HT1080 (cell line): ENCODE measurements around the gene OPCML. TPM values are rescaled to one million over a fixed set of nuclear protein-coding genes. Genes with fewer than 3 reads are reported as not detected.
A peak's percentile ranks its signal among the peaks of the same experiment; 100 is the strongest.

Experiments
- DNase-seq: peaks from one replicate; pipeline ENCODE4 v3.0.0-alpha.2; 2015; ENCODE audit warnings: low read depth
- total RNA-seq: library from RNA; depleted of rRNA; stranded (reverse); fragments of >200 nt; shearing (Covaris generic); gene quantifications from 2 replicates; pipeline ENCODE4 v1.2.3, GENCODE V29; 2014

OPCML gene
- total RNA-seq, 1 experiment from 2014 or later = 0.13 TPM

DNA sequence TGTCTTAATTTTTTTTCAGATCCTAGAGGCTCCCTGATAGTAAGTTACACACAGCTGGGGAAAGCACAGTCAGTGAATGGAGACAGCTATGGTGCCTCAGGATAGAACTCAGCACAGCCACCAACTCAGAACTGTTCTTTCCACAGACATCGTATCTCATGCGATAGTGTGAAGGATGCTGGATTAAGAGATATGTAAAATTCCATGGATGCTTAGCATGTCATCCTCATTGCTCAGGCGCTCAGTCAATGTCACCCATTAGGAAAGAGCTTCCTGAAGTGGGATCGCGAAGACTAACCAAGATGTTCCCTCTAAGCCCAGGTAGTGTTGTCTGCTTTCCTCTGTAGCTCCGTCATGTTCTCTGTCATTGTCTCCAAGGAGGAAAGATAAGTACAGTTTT lies 1000.4 kb downstream of the OPCML start:
- DNase-seq = no peak

DNA sequence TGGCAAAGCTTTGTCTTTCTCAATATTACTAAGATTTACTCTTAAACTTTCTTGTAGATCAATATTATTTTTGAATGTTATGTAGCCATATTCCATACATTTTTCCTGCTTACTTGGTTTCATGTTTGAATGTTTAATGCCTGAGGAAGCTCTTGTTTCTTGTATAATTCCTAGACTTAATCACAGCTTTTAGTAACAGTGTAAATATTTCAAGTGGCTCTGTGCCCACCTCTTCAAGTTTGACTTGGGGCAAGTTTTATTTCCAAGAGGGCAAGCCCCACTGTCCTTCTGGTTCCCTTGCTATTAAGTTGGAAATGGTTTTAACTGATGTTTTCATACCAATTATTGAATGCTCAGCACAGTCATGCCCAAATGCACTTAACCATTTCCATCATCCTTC lies 1004.1 kb downstream of the OPCML start:
- DNase-seq = no peak

DNA sequence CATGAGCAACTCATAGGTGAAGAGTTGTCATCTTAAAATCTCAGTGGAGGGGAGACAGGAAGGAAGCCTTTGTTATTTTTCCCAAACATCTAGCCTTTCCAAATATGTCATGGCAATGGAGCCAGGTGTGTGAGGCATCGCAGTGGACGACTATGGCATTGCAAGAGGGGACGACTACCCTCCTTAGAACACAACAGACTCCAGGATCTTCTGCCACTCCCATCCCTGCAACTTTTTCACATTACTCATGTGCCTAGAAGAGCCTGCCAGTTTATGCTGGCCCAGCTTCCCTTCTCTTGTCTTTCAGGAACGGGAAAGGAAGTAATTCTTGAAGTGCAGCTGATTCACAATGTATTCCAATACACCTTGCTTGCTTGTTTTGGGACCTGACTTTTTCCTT lies 1008.4 kb downstream of the OPCML start:
- peak; percentile 56 for DNase-seq

DNA sequence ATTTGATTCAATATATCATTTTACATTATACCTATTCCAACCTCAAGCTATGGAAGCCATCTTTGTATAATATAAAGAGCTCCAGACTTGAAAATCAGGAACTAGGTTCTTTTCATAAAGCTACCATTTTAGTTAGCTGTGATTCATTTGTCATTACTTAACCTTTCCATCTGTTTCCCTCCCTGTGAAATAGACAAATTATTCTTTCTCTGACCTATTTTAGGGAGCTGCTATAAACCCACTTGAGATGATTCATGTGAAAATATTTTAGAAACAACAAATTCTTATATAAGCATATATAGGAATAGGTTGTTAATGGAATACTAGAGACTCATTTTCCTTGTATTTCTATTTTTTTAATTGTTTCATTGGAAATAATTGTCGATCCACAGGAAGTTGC lies 1012.1 kb downstream of the OPCML start:
- DNase-seq = no peak

DNA sequence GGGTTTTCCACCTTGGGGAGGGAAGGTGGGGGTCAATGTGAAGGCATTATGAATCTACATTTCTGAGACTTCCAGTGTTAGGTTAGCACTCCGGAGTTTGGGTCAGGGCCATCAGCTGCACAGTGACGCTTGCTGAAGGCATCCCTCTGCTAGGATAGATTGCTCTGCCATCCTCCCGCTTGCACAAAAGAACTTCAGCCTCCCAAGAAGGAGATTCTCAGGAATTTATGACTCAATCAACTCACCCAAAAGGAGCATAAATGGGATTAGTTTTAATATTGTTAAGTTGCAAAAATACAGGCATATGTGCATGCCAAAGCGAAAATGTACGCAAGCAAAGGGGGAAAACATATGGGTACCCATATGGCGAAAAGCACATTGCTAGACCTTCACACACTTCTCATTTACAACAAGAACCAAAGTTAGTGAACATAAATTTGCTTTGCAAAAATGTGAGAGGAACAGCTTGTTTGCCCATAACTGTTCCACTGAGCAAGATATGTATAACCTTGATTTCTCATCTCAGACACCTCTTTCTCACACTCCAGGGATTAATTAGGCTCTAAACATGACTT lies 1013.0 kb downstream of the OPCML start:
- DNase-seq = no peak

DNA sequence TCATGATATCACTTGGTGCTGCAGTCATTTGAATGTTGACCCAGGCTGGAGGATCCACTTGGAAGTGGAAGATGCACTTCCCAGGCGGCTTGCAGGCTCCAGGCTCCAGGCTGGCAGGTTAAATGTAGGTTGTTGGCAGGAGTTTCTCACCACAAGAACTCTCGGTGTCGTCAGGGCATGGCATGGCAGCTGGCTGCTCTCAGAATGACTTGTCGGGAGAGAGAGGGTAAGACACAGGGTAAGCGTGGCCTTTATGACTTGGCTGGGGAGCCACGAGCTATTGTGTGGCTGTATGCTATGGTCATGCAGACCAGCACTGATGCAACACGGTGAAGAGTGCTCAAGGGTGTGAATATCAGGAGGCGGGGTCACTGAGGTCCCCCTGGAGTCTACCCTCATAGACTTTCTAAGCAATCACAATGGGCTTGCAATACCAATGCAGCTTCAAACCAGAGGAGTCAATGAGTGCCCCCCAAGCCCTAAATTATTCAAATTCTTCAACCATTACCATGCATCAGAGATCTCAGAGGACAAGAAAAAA lies 1027.7 kb downstream of the OPCML start:
- DNase-seq = no peak

DNA sequence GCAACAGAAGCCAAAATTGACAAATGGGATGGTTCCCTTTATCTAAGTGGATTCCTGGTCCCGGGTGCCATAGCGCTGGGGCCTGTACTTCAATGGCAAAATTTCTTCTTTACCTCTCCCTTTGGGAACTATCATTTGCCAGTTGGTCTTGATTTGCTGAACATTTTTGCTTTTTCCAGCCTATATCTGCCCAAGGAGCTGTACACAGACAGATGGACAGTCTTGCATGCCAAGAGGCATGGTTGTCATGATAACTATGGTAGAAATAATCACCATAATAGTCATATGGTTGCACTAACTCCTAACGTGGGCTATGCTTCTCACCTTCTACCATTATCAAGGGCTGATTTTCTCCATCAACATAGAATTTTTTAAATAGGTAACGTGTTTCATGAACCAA lies 1030.9 kb downstream of the OPCML start:
- DNase-seq = no peak

DNA sequence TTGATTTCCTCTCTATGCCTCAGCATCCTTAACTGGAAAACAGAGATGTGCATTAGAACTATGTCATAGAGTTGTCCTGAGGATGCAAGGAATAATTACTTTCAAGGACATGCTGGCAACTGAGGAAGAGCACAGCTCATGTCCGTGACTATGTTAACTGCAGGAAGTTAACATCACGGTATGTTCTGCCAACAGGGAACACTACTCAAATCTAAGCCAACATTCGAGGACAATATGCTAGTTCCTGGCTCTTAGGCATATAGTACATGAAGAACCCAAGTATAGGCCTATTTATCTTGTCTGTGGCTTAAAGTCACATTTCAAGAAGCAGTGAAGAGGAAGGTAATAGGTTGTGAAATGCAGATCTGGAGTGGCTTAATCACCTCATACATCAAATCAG lies 1032.6 kb downstream of the OPCML start:
- DNase-seq = no peak

DNA sequence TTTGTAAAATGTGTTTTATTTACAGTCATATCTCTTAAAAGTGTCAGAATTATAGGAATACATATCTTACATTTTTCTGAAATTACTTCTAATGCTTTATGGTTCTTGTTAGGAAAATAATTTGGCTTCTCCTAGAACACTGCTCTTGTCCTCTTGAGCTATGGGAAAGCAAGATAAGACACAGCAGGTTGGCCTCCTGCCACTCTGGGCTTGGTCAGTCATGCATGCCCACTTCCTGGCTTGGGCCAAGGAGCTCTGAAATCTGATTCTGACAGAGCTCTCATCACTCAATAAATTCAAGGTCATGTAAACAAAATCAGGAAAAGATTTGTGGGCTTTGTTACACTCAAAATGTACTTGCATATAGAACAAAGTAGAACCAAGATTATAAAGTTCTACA lies 1036.0 kb downstream of the OPCML start:
- peak; percentile 57 for DNase-seq

DNA sequence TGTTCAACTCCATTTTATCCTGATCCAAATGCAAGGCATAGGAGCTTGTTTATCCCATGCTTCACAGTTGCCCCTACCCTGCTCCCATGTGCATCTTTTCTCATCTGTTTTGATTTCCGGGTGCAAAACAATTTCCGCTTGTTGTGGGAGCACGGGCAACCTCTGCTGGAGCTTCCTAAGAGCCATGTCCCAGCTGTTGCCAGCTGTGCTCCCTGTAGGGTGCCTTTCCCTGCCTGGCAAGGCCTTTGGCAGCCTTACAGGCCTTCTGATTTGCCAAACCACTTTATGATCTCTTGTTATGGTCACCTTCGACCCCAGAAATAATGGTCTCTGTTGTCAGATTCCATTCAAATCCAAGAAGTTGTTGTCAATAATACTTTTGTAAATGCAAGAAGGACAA lies 1038.5 kb downstream of the OPCML start:
- DNase-seq = no peak

DNA sequence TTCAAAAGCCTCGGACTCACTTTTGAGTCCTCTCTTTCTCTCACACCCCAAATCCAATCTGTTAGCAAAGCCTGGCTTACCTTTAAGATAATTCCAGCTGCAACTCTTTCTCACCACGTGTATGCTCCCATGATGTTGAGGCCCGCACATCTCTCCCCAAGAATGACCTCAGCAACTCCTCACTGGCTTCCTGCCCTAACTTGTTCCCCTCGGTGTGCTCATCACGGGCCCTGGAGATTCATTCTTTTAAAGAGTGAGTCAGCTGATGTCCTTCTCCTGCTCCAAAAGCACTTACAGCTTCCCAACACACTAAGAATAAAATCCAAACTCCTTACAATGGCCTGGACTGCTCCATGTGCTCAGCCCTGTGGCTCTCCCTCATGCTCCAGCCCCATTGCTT lies 1041.3 kb downstream of the OPCML start:
- peak; percentile 39 for DNase-seq

DNA sequence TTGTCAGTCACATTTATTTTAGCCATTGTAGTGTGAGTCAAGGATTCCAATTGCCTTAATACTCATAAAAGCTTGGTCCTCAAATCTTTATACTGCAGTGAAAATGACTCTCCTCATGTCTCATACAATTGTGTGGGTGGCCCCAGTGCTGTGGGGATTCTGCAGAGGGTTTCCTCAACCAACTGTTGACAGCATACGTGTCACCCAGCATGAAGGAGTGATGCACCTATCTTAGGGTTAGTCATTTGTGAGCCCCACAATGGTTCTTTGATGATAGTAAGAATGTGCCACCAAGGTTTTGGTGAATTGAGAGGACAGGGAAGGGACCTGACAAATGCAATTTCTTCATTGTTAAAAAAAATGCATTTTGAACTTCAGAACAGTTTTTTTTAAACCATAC lies 1046.2 kb downstream of the OPCML start:
- DNase-seq = no peak

DNA sequence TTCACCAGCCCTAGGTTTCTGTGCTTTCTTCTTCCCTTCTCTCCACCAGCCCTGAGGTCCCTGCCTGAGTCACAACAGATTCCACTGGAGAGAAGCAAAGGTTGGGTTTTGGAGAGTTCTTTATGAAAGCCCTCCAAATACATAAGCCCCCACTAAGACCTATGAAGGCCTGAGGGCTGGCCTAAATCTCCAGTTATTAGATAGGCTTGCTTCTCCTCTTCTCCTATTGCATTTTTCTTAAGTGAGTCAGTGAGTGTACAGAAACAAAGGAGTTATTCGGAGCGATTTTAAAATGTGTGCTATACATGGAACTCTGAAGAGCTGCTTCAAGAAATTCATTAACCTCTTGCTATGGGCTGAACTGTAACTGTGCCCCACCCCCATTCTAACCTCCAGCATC lies 1057.3 kb downstream of the OPCML start:
- DNase-seq = peak; percentile 45

DNA sequence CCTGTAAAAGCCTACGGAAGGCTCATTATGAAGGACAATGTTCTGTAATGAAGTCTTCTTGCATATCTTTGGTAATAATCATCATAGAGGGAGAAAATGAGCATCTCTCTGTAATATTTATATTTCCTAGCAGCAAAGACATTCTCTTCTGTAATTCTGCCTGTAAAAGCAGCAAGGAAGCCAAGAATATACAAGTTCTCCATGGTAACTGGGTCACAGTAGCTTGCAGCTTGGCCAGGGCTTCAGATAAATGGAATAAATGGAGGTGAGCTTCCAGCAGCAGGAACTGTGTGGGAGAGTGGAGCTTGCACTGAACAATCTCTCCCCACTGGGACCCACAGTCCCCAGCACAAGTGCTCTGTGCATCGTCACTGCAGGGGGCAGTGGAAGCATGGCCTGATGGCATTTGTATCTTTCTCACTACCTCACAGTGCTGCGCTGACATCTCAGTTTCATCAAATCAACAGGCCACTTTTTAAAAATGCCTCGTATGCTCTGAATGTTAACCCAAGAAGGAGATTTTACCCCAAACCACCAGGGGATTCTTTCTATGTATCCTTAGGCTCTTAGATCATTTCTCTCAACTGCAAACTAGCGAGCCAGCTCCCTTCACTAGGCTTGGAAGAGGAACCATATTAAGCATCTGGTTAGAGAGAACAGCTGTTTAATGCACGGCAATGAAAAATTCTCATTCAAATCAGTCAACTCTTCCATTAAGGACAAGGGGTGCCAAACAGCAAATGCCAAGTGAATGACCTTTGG lies 1059.7 kb downstream of the OPCML start:
- DNase-seq = no peak

DNA sequence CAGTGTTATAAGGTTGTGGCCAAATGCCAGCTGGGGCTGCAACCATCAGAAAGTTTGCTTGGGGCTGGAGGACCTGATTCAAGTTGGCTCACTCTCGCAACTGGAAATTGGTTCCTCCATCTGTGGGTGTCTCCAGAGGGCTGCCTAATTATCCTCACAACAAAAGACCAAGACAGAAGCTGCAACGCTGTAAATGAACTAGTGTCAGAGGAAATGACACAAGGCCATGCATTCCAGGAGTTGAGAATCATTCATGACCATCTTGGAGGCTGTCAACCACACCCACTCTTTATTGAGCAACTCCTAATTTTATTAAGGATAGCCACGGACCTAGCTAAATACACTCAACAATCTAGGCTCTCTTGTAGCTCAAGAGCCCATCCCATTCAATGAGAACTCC lies 1060.8 kb downstream of the OPCML start:
- peak; percentile 73 for DNase-seq

DNA sequence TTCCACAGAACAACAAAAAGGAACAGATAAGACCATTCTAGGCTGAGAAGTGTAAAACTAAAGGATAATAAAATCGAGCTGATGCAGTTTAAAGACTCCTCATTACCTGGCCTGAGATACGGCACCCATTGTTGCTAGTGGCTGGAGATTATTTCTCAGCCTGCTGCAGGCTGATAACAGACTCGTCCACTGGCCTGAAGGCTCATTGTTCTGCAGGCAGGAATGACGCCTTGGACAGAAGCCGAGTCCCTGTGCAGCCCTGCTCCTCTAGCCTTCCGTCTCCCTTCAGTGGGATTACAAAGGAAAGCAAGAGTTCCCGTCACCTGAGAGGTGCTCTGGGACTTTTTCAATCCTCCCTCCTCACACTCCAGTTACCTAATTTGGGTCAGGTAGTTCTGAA lies 1065.3 kb downstream of the OPCML start:
- no peak for DNase-seq

DNA sequence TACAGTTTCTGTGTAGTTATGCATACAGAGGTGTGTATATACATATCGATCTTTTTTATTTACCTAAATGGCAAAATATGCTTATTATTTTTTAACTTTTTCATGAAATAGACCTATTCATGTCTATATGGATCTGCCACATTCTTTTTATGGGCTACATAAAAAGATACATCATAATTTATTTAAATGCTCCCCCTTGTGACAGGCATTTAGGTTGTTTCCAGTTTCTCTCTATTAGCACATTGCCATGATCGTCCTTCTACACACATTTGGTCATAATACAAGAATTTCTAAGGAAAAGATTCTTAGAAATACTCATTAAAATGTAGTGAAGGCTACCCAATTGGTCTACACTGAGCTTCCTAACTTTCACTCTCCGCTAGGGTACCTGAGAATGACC lies 1067.4 kb downstream of the OPCML start:
- no peak for DNase-seq

DNA sequence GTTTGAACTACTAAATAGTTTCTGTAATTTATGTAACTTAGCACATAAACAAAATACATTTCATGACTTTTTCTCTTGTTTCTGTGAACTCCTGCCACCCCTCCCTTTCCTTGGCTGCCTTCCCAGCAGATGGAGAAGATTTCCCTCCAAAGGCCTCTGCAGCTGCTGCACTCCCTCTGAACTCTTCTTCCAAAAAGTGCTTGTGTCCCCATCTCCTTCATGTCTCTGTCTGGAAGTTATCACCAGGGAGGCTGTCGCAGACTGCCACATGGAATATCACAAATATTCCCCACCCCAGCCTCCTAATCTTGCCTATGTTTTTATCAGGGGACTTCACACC lies 1068.3 kb downstream of the OPCML start:
- DNase-seq = no peak

DNA sequence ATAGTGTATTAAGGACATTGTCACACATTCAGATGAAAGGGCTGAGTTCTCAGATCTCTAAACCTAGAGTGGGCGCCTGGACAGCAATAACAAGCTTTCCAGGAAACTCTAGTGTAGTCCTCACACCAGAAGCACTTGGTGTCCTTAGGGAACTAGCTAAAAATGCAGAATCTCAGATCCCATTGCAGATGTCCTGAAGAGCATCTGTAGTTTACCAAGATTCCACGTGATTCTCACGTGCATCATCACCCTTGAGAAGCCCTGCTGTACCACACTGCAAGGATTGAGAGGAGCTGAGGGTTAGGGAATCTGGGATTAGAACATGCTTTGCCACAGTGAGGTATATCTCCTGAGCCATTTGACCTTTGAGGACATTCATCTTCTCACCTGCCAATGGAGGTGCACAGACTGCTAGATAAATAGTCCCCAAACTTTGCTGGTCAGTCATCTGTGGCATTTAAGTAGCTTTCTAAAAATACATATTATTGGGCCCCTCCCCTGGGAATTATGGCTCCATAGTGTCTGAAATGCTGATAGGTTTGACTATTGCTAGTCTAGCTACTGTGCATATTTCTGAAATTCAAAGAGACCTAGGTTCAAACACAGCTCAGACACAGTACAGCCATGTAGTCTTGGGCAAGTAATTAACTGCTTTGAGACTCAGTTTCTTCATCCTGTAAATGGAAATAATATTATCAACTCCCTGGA lies 1068.9 kb downstream of the OPCML start:
- no peak for DNase-seq

DNA sequence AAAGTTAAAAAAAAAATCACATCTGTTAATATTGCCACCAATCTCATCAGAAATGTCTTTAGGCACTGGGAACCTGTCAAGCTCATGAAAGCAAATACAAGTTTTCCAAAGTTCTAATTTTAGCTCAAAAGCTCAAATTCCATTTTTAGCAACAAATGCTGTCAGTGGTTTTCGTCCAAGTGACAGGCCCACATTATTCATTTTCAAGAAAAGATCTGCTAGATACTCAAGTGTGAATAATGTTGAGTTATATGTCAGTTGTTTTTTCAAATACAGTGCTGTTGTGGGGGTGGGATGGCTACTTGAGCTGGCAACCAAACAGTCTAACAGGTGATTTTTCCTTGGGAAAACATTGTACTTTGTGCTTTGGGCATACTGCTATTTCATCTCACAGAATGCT lies 1072.6 kb downstream of the OPCML start:
- no peak for DNase-seq

DNA sequence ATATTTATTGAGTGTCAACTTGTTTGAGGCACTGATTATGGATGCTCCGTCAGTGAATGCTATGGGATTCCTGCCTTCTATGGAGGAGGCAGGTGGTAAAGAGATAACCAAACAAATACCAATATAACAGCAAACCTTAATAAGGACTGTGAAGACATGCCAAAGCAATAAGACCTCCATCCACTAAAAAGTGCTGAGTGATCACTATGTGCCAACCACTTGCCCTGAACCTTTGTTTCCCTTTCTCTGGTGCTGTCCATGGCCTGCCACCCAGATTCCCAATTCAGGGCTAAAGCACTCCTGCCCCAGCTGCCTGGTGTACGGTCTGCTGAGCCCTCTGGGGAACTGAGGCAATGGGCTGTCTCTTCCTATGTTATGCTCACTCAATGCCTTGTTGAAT lies 1074.9 kb downstream of the OPCML start:
- no peak for DNase-seq

DNA sequence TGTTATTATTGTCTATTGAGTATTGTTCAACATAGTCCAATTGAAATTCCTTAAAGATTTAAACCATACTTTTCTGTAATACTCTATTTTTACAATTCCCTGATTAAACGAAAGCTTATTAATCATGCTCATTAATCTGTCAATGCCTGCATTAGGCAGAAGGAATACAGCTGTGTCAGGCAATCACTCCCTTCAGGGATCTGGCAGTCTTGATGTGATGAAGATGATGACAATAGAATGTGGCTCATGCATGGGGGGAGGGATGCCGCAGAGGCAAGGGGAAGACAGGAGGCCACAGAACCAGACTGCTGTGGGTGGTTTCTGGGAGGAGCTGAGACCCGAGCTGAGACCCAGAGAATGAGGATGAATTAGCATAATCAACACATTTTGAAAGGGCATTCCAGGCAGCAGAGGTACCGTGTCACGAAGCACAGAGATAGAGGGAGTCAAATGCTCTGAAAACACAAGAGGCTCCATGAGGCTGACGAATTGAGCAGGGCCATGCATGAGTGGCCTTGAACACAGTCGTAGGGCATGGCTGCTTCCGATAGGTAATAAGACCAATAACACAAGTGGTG lies 1075.5 kb downstream of the OPCML start:
- DNase-seq = no peak
